K562 (cell line): Measurements from ENCODE around the gene GBA3. TPM values are rescaled to one million over a fixed set of nuclear protein-coding genes. Genes with fewer than 3 reads are reported as not detected.

Source experiments
- ATAC-seq: fragments of 200-7000 bp; cut with Tn5 transposase; 3 replicates; pipeline ENCODE4 v1.9.1; 2020; ENCODE audit warnings: moderate library complexity
- BruUV-seq: library from RNA; stranded (reverse); fragments of 400-500 nt; replicated peaks from 2 replicates; lab custom pipeline; 2021; lab: Mats Ljungman, UMichigan
- CTCF ChIA-PET: fragments of 300-600 bp; formaldehyde crosslinking; extraction: SDS; loops from one replicate; lab custom pipeline; 2021; ENCODE audit warnings: low intra/inter-chr PET ratio; lab: Yijun Ruan, JAX
- POLR2A ChIA-PET: fragments of 300-600, 350-650 bp; sonication (Branson Sonifier 250); formaldehyde crosslinking; extraction: SDS; loops from one replicate; lab custom pipeline; 2021; ENCODE audit warnings: antibody characterized with exemption, inconsistent platforms; lab: Yijun Ruan, JAX
- DNase-seq, 4 experiments: peaks; one replicate each; pipeline versions ENCODE4 v3.0.0 to v3.0.0-alpha.2; 2011 to 2018; ENCODE audit warnings: low spot score in 3 of 4, mixed read lengths in 3 of 4; ENCODE audit errors: extremely low read depth in 1 of 4
- FAIRE-seq: peaks from 2 replicates; lab custom pipeline; 2011; peaks lifted over from hg19 to GRCh38; lab: Jason Lieb, UNC
- H2AFZ ChIP-seq: 2 replicates; pipeline ENCODE4 v1.6.0; 2011; ENCODE audit warnings: low read depth, low read length, control low read depth, inconsistent platforms
- H3K27ac ChIP-seq: fragments of 200-600 bp; 3 replicates; pipeline ENCODE4 v1.8.0; 2011; ENCODE audit warnings: low read depth, mild to moderate bottlenecking, control low read depth, inconsistent platforms, low read length, moderate library complexity, mixed read lengths; ENCODE audit errors: extremely low read depth
- H3K27me3 ChIP-seq, 2 experiments: fragments of 300-600 bp in 1 of 2; 2 replicates in 1 of 2; 3 replicates in 1 of 2; pipeline versions ENCODE4 v1.6.0 to v1.8.0; 2011; ENCODE audit warnings: inconsistent platforms in 2 of 2, low read length in 2 of 2, mild to moderate bottlenecking in 1 of 2, mixed read lengths in 1 of 2, moderate library complexity in 1 of 2; ENCODE audit not compliant: control insufficient read depth in 2 of 2, insufficient read depth in 2 of 2
- H3K36me3 ChIP-seq: fragments of 300-600 bp; 3 replicates; pipeline ENCODE4 v1.8.0; 2011; ENCODE audit warnings: mild to moderate bottlenecking, low read length, inconsistent platforms; ENCODE audit not compliant: control insufficient read depth, insufficient read depth
- H3K4me1 ChIP-seq, 2 experiments: fragments of 200-600 bp in 1 of 2; replicated peaks in 1 of 2; 2 replicates in 1 of 2; 3 replicates in 1 of 2; pipeline versions ENCODE4 v1.5.1 to v1.8.0; 2011; ENCODE audit warnings: inconsistent platforms in 2 of 2, low read length in 2 of 2, mild to moderate bottlenecking in 1 of 2, mixed read lengths in 1 of 2, moderate library complexity in 1 of 2; ENCODE audit not compliant: control insufficient read depth in 2 of 2, insufficient read depth in 2 of 2
- H3K4me2 ChIP-seq: 2 replicates; pipeline ENCODE4 v1.6.1; 2011; ENCODE audit warnings: low read length, control low read depth, inconsistent platforms, mixed read lengths; ENCODE audit not compliant: insufficient read depth
- H3K4me3 ChIP-seq: fragments of 200-600 bp; sonication (generic), shearing (Covaris generic); 2 replicates; pipeline ENCODE4 v1.5.1; 2016; ENCODE audit warnings: control low read depth, inconsistent platforms
- H3K79me2 ChIP-seq: fragments of 200-600 bp; 3 replicates; pipeline ENCODE4 v1.8.0; 2011; ENCODE audit warnings: low read length, inconsistent platforms; ENCODE audit not compliant: control insufficient read depth, insufficient read depth
- H3K9ac ChIP-seq, 2 experiments: 2 replicates each; pipeline versions ENCODE4 v1.6.0 to v1.6.1; 2011; ENCODE audit warnings: low read depth in 2 of 2, low read length in 2 of 2, control low read depth in 1 of 2, inconsistent platforms in 1 of 2, mild to moderate bottlenecking in 1 of 2, mixed read lengths in 1 of 2; ENCODE audit not compliant: insufficient read depth in 1 of 2
- H3K9me1 ChIP-seq: one replicate; pipeline ENCODE4 v1.6.0; 2011; ENCODE audit warnings: inconsistent platforms, mild to moderate bottlenecking, low read length, moderate library complexity; ENCODE audit not compliant: control insufficient read depth, insufficient read depth
- H3K9me3 ChIP-seq: replicated peaks from 2 replicates; pipeline ENCODE4 v1.5.1; 2011; ENCODE audit warnings: low read depth, low read length, inconsistent platforms; ENCODE audit not compliant: control insufficient read depth, insufficient read depth
- H4K20me1 ChIP-seq: replicated peaks from 2 replicates; pipeline ENCODE4 v1.6.1; 2011; ENCODE audit warnings: low read length, inconsistent platforms, mixed read lengths; ENCODE audit not compliant: control insufficient read depth, insufficient read depth
- BRD4 ChIP-seq: fragments of 200-600 bp; sonication (generic); IDR thresholded peaks from 2 replicates; pipeline ENCODE4 v1.6.1; 2017; ENCODE audit warnings: inconsistent platforms
- ETS2 ChIP-seq: IDR thresholded peaks from 2 replicates; pipeline ENCODE4 v1.6.1; 2016; ENCODE audit warnings: borderline replicate concordance, missing genetic modification characterization, mild to moderate bottlenecking, moderate library complexity, missing compliant biosample characterization; ENCODE audit not compliant: poor library complexity, severe bottlenecking
- GATA2 ChIP-seq: sonication (generic); formaldehyde crosslinking; IDR thresholded peaks from 2 replicates; pipeline ENCODE4 v1.4.0; 2020; ENCODE audit warnings: mild to moderate bottlenecking, missing genetic modification reagents
- HCFC1 ChIP-seq: IDR thresholded peaks from 2 replicates; pipeline ENCODE4 v1.6.1; 2012; ENCODE audit warnings: low read depth, low read length, improper control_type of control experiment
- KAT2B ChIP-seq: IDR thresholded peaks from one replicate; pipeline ENCODE4 v1.6.1; 2012; ENCODE audit warnings: low read depth, mild to moderate bottlenecking, control low read depth, inconsistent platforms, low read length, moderate library complexity
- MTA2 ChIP-seq: fragments of 450-650 bp; IDR thresholded peaks from 2 replicates; pipeline ENCODE4 v1.6.1; 2016; ENCODE audit warnings: low read depth
- SFPQ ChIP-seq: fragments of 200-400 bp; formaldehyde crosslinking; IDR thresholded peaks from 2 replicates; pipeline ENCODE4 v1.6.1; 2017; ENCODE audit warnings: mild to moderate bottlenecking, low read depth, low read length, moderate library complexity
- SRSF1 ChIP-seq: fragments of 200-400 bp; formaldehyde crosslinking; IDR thresholded peaks from 2 replicates; pipeline ENCODE4 v1.6.1; 2017; ENCODE audit warnings: mild to moderate bottlenecking, low read depth, low read length, moderate library complexity
- TEAD2 ChIP-seq: fragments of 450-650 bp; IDR thresholded peaks from 2 replicates; pipeline ENCODE4 v1.6.1; 2016; ENCODE audit warnings: missing genetic modification characterization, control low read depth, missing compliant biosample characterization
- ZBTB5 ChIP-seq: fragments of 450-650 bp; IDR thresholded peaks from 2 replicates; pipeline ENCODE4 v1.6.1; 2017; ENCODE audit warnings: antibody characterized with exemption
- ZBTB9 ChIP-seq: fragments of 450-650 bp; formaldehyde crosslinking; IDR thresholded peaks from 2 replicates; pipeline ENCODE4 v1.4.0; 2020; ENCODE audit warnings: mild to moderate bottlenecking, moderate library complexity
- ZKSCAN8 ChIP-seq: fragments of 200-800 bp; sonication (Bioruptor generic); IDR thresholded peaks from 2 replicates; pipeline ENCODE4 v1.6.1; 2016; ENCODE audit warnings: missing genetic modification characterization, missing compliant biosample characterization
- ZNF699 ChIP-seq: fragments of 250-450 bp; sonication (Bioruptor Pico); IDR thresholded peaks from 2 replicates; pipeline ENCODE4 v1.8.0; 2021; ENCODE audit warnings: mild to moderate bottlenecking, moderate library complexity; ENCODE audit not compliant: insufficient replicate concordance
- WGBS: fragments of 100-300 bp; shearing (Covaris generic); methylation state at CpG from one replicate; pipeline ENCODE4 v1.1.6; 2016; ENCODE audit warnings: low coverage, mixed read lengths; ENCODE audit not compliant: insufficient coverage; ENCODE audit errors: missing lambda C conversion rate; 5-methylcytosine and 5-hydroxymethylcytosine counted together
- in situ Hi-C: fragments of 300-500 bp; cut with MboI; formaldehyde crosslinking; loops from 4 replicates; pipeline ENCODE4 v1.15.0; 2018; ENCODE audit warnings: inconsistent platforms, mixed read lengths
- intact Hi-C: fragments of 100-400 bp; cut with micrococcal nuclease; formaldehyde crosslinking; loops from 2 replicates; pipeline ENCODE4 v1.14.2; 2022
- polyA plus RNA-seq, 8 experiments: library from polyadenylated mRNA; depleted of rRNA in 4 of 8; stranded (reverse) in 5 of 8; unstranded in 3 of 8; fragments of >200 nt; fragmentation: Nextera tagmentation in 2 of 8; fragmentation: Illumina TruSeq in 1 of 8; extraction: Ambion mirVana in 2 of 8; extraction: Trizol in 1 of 8; gene quantifications; 2 replicates each; pipeline versions ENCODE4 v1.2.1 to v1.2.3, GENCODE V29; 2011 to 2014; ENCODE audit warnings: inconsistent platforms in 1 of 8, missing spikeins in 1 of 8
- total RNA-seq, 7 experiments: library from RNA; depleted of rRNA in 6 of 7; stranded (reverse); fragments of >200 nt in 6 of 7; fragmentation: Illumina TruSeq in 2 of 7; extraction: Trizol in 2 of 7; gene quantifications; 2 replicates each; pipeline versions ENCODE4 v1.2.1 to v1.2.3, GENCODE V29; 2011 to 2021; ENCODE audit warnings: low replicate concordance in 1 of 7
- TF ChIP-seq, protein P1 (sequence below): fragments of 250-450 bp; sonication (Bioruptor Pico); IDR thresholded peaks from 2 replicates; pipeline ENCODE4 v1.4.0; 2020; ENCODE audit warnings: mild to moderate bottlenecking, moderate library complexity

The GBA3 gene
- total and polyA plus RNA-seq, 9 of the 15 experiments (the other 6 are each of a cell fraction or from before 2014, with no cell fraction given) = 0.13 to 0.75 (median 0.40) TPM; not detected in 1

- in situ Hi-C loops = no loop called here
- intact Hi-C loops = no loop called here
- no peaks in the 10 kb centered on the region for H4K20me1 ChIP-seq
- no TSS peak for BruUV-seq
- H3K4me3 ChIP-seq = no peak overlapping the region
- no peaks in the 10 kb centered on the region for H3K79me2 ChIP-seq
- no peak for ATAC-seq
- DNase-seq = no peak
- no peak overlapping the region for H2AFZ ChIP-seq
- CTCF ChIA-PET = no interaction called here
- 4% methylated on average over 2 of the region's 2 CpGs for WGBS
- FAIRE-seq = no peak
- H3K9me1 ChIP-seq = no peaks in the 10 kb centered on the region
- H3K36me3 ChIP-seq = no peaks in the 10 kb centered on the region
- POLR2A ChIA-PET = no interaction called here
- H3K9ac ChIP-seq = no peak overlapping the region
- no peak overlapping the region for H3K4me2 ChIP-seq
- H3K4me1 ChIP-seq = no peaks in the 10 kb centered on the region
- no peaks in the 10 kb centered on the region for H3K9me3 ChIP-seq
- no peak for TF ChIP-seq TEAD2 (tag)
- TF ChIP-seq KAT2B = no peak
- no peak for TF ChIP-seq ZBTB9 (CRISPR knock-in tag)
- no peak for TF ChIP-seq ETS2
- TF ChIP-seq ZKSCAN8 = no peak
- TF ChIP-seq, protein P1, sequence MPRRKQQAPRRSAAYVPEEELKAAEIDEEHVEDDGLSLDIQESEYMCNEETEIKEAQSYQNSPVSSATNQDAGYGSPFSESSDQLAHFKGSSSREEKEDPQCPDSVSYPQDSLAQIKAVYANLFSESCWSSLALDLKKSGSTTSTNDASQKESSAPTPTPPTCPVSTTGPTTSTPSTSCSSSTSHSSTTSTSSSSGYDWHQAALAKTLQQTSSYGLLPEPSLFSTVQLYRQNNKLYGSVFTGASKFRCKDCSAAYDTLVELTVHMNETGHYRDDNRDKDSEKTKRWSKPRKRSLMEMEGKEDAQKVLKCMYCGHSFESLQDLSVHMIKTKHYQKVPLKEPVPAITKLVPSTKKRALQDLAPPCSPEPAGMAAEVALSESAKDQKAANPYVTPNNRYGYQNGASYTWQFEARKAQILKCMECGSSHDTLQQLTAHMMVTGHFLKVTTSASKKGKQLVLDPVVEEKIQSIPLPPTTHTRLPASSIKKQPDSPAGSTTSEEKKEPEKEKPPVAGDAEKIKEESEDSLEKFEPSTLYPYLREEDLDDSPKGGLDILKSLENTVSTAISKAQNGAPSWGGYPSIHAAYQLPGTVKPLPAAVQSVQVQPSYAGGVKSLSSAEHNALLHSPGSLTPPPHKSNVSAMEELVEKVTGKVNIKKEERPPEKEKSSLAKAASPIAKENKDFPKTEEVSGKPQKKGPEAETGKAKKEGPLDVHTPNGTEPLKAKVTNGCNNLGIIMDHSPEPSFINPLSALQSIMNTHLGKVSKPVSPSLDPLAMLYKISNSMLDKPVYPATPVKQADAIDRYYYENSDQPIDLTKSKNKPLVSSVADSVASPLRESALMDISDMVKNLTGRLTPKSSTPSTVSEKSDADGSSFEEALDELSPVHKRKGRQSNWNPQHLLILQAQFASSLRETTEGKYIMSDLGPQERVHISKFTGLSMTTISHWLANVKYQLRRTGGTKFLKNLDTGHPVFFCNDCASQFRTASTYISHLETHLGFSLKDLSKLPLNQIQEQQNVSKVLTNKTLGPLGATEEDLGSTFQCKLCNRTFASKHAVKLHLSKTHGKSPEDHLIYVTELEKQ (CRISPR knock-in tag) = no peak
- no peak for TF ChIP-seq SRSF1
- no peak for TF ChIP-seq SFPQ
- TF ChIP-seq HCFC1 = no peak
- no peak for TF ChIP-seq GATA2 (CRISPR knock-in tag)
- TF ChIP-seq ZBTB5 = no peak
- no peak for TF ChIP-seq ZNF699 (CRISPR knock-in tag)
- TF ChIP-seq BRD4 = no peak
- no peak for TF ChIP-seq MTA2
- TF ChIP-seq, all 486 proteins: peak for 0
- Histone ChIP-seq H3K27me3 (no peaks in the 10 kb centered on the region), H3K27ac (no peak overlapping the region)
These were observed 73.3 kb downstream of the GBA3 start for GRCh38 chr4:22766068-22766467.
